Small intestine (tissue), 7 donors: ENCODE measurements around the gene DCAF5. TPM values are rescaled to one million over a fixed set of nuclear protein-coding genes. Genes with fewer than 3 reads are reported as not detected.
A peak's percentile ranks its signal among the peaks of the same experiment; 100 is the strongest.

Experiments used
- DNase-seq, 2 donors: peaks; one replicate each; pipeline versions ENCODE4 v3.0.0 to v3.0.0-alpha.2; 2013
- FAIRE-seq: peaks from 2 replicates; lab custom pipeline; 2012; peaks lifted over from hg19 to GRCh38; lab: Jason Lieb, UNC
- H3K27ac ChIP-seq, 3 donors: one replicate each; pipeline ENCODE4 v1.5.1; 2013; ENCODE audit warnings: low read length in 2 of 3, mild to moderate bottlenecking in 2 of 3, control low read depth in 1 of 3, inconsistent platforms in 1 of 3, low read depth in 1 of 3, moderate library complexity in 1 of 3
- H3K27me3 ChIP-seq, 3 donors: one replicate each; pipeline ENCODE4 v1.6.1; 2013; ENCODE audit warnings: low read length in 3 of 3, inconsistent platforms in 1 of 3; ENCODE audit not compliant: control insufficient read depth in 3 of 3, insufficient read depth in 3 of 3
- H3K36me3 ChIP-seq, 3 donors: one replicate each; pipeline ENCODE4 v1.6.1; 2013; ENCODE audit warnings: low read length in 3 of 3, inconsistent platforms in 1 of 3, low read depth in 1 of 3, mild to moderate bottlenecking in 1 of 3, moderate library complexity in 1 of 3; ENCODE audit not compliant: control insufficient read depth in 3 of 3, insufficient read depth in 2 of 3
- H3K4me1 ChIP-seq, 3 donors: one replicate each; pipeline ENCODE4 v1.6.1; 2013; ENCODE audit warnings: low read length in 2 of 3, inconsistent platforms in 1 of 3, low read depth in 1 of 3, mild to moderate bottlenecking in 1 of 3, moderate library complexity in 1 of 3; ENCODE audit not compliant: control insufficient read depth in 3 of 3, insufficient read depth in 2 of 3
- H3K4me3 ChIP-seq, 3 donors: one replicate each; pipeline ENCODE4 v1.5.1; 2013; ENCODE audit warnings: low read length in 3 of 3, control low read depth in 1 of 3, inconsistent platforms in 1 of 3, low read depth in 1 of 3, mild to moderate bottlenecking in 1 of 3, moderate library complexity in 1 of 3
- H3K9me3 ChIP-seq, 2 donors: one replicate each; pipeline ENCODE4 v1.6.1; 2013; ENCODE audit warnings: low read depth in 1 of 2, low read length in 1 of 2; ENCODE audit not compliant: control insufficient read depth in 2 of 2, insufficient read depth in 1 of 2
- WGBS, 3 donors: extraction: QIAGEN DNeasy Blood & Tissue Kit; methylation state at CpG; one replicate each; pipeline ENCODE4 v1.1.7; 2013; 5-methylcytosine and 5-hydroxymethylcytosine counted together
- polyA plus RNA-seq, 4 donors: library from polyadenylated mRNA; stranded (reverse) in 3 of 4; unstranded in 1 of 4; fragments of 200-250 nt in 3 of 4; fragments of 120-200 nt in 1 of 4; gene quantifications; one replicate each; pipeline versions ENCODE4 v1.2.1 to v1.2.3, GENCODE V29; 2013
- donor health status: healthy with polysubstance abuse.
- donor health status: control.
- donor health status: control.
- donor health status: Bipolar disorder and iron deficiency.
- donor health status: healthy.

The DCAF5 gene
- polyA plus RNA-seq, 4 donors: 13.2 to 43.4 (median 16.2) TPM

GRCh38 chr14:69044965-69045555, 107.9 kb downstream of the DCAF5 start:
- peaks cover 0 to 51% (median 14%) of the 10 kb centered on the region in 3 donors for H3K4me1 ChIP-seq

GRCh38 chr14:69044296-69044695, 108.6 kb downstream of the DCAF5 start:
- Histone ChIP-seq H3K36me3 (peaks cover 0 to 3% (median 0%) of the 10 kb centered on the region in 3 donors), H3K9me3 (no peaks in the 10 kb centered on the region), H3K27me3 (peaks cover 0 to 1% (median 0%) of the 10 kb centered on the region in 3 donors), H3K27ac (peak overlapping the region in 1 of 3 donors; percentile 42), H3K4me3 (no peak overlapping the region), H3K4me1 (peaks cover 0 to 45% (median 12%) of the 10 kb centered on the region in 3 donors)
- FAIRE-seq: no peak
- WGBS, 3 donors: 67 to 82% (median 68%) methylated on average over 2 of the region's 2 CpGs
- no peak for DNase-seq

More at GRCh38 chr14:69044965-69045555, 107.9 kb downstream of the DCAF5 start:
- FAIRE-seq (no peak), DNase-seq (no peak)
- 71 to 93% (median 85%) methylated on average over 6 of the region's 6 CpGs for WGBS, 3 donors
- Histone ChIP-seq H3K27ac (peak overlapping the region in 1 of 3 donors; percentile 55), H3K9me3 (no peaks in the 10 kb centered on the region), H3K4me3 (no peak overlapping the region), H3K27me3 (peaks cover 0 to 1% (median 0%) of the 10 kb centered on the region in 3 donors), H3K36me3 (peaks cover 0 to 3% (median 0%) of the 10 kb centered on the region in 3 donors)

- H3K4me1 ChIP-seq: peaks cover 0 to 41% (median 12%) of the 10 kb centered on the region in 3 donors
- no peak for DNase-seq
- 62 to 74% (median 71%) methylated on average over 8 of the region's 8 CpGs for WGBS, 3 donors
- no peak for FAIRE-seq
- H3K9me3 ChIP-seq: no peaks in the 10 kb centered on the region
- peaks cover 0 to 1% (median 0%) of the 10 kb centered on the region in 3 donors for H3K27me3 ChIP-seq
- no peak overlapping the region for H3K4me3 ChIP-seq
- H3K27ac ChIP-seq: peak overlapping the region in 1 of 3 donors; percentile 42
- peaks cover 0 to 2% (median 0%) of the 10 kb centered on the region in 3 donors for H3K36me3 ChIP-seq
These were observed 109.2 kb downstream of the DCAF5 start for GRCh38 chr14:69043596-69044260.

- H3K27me3 ChIP-seq: peaks cover 0 to 1% (median 0%) of the 10 kb centered on the region in 3 donors
- no peaks in the 10 kb centered on the region for H3K36me3 ChIP-seq
- H3K4me3 ChIP-seq: no peak overlapping the region
- 8 to 26% (median 8%) methylated on average over 10 of the region's 10 CpGs for WGBS, 3 donors
- H3K9me3 ChIP-seq: no peaks in the 10 kb centered on the region
- peak overlapping the region in 1 of 3 donors; percentile 42 for H3K27ac ChIP-seq
- peaks cover 0 to 38% (median 12%) of the 10 kb centered on the region in 3 donors for H3K4me1 ChIP-seq
- FAIRE-seq (no peak), DNase-seq (peak in 1 of 2 donors; percentile 34)
These were observed 110.0 kb downstream of the DCAF5 start for GRCh38 chr14:69042787-69043444.

- WGBS, 3 donors: 15 to 27% (median 27%) methylated on average over 3 of the region's 3 CpGs
- DNase-seq: peak; percentile 70 to 76
These were observed 110.6 kb downstream of the DCAF5 start for GRCh38 chr14:69042299-69042698.

GRCh38 chr14:69041783-69042182, 111.1 kb downstream of the DCAF5 start:
- FAIRE-seq: no peak
- 66 to 74% (median 70%) methylated on average over 7 of the region's 7 CpGs for WGBS, 3 donors
- DNase-seq: no peak
- Histone ChIP-seq H3K36me3 (no peaks in the 10 kb centered on the region), H3K4me1 (peaks cover 0 to 38% (median 12%) of the 10 kb centered on the region in 3 donors), H3K27me3 (peaks cover 0 to 1% (median 0%) of the 10 kb centered on the region in 3 donors), H3K9me3 (no peaks in the 10 kb centered on the region), H3K27ac (no peak overlapping the region), H3K4me3 (no peak overlapping the region)

More at GRCh38 chr14:69042299-69042698, 110.6 kb downstream of the DCAF5 start:
- Histone ChIP-seq H3K36me3 (no peaks in the 10 kb centered on the region), H3K9me3 (no peaks in the 10 kb centered on the region), H3K27ac (peak overlapping the region in 1 of 3 donors; percentile 42), H3K27me3 (peaks cover 0 to 1% (median 0%) of the 10 kb centered on the region in 3 donors), H3K4me1 (peaks cover 0 to 38% (median 12%) of the 10 kb centered on the region in 3 donors), H3K4me3 (no peak overlapping the region)
- FAIRE-seq: no peak

GRCh38 chr14:69040353-69040752, 112.6 kb downstream of the DCAF5 start:
- DNase-seq: no peak
- Histone ChIP-seq H3K9me3 (no peaks in the 10 kb centered on the region), H3K27me3 (peaks cover 0 to 1% (median 0%) of the 10 kb centered on the region in 3 donors), H3K4me3 (no peak overlapping the region), H3K4me1 (peaks cover 0 to 31% (median 5%) of the 10 kb centered on the region in 3 donors), H3K36me3 (no peaks in the 10 kb centered on the region), H3K27ac (no peak overlapping the region)
- FAIRE-seq: no peak
- 82 to 90% (median 86%) methylated on average over 2 of the region's 2 CpGs for WGBS, 3 donors

GRCh38 chr14:69039288-69039628, 113.7 kb downstream of the DCAF5 start:
- Histone ChIP-seq H3K27ac (no peak overlapping the region), H3K9me3 (no peaks in the 10 kb centered on the region), H3K36me3 (no peaks in the 10 kb centered on the region), H3K27me3 (peaks cover 0 to 1% (median 0%) of the 10 kb centered on the region in 3 donors), H3K4me3 (no peak overlapping the region), H3K4me1 (peaks cover 0 to 21% (median 2%) of the 10 kb centered on the region in 3 donors)
- FAIRE-seq: no peak
- no peak for DNase-seq
